HG02571 (cell line): ENCODE data around the gene BRSK2.
"Not testable (repeated sequence)": the region's sequence is repeated elsewhere in the genome, so short reads cannot be mapped to it uniquely, and the experiment has no call there.

Experiments
- ATAC-seq: cut with Tn5 transposase; IDR thresholded peaks from one replicate; pipeline ENCODE4 v1.9.1; 2021; ENCODE audit warnings: mild to moderate bottlenecking, moderate library complexity; ENCODE audit not compliant: unreplicated experiment

BRSK2 gene

GRCh38 chr11:1406571-1407485, 17.1 kb downstream of the BRSK2 start:
- ATAC-seq = no peak

DNA sequence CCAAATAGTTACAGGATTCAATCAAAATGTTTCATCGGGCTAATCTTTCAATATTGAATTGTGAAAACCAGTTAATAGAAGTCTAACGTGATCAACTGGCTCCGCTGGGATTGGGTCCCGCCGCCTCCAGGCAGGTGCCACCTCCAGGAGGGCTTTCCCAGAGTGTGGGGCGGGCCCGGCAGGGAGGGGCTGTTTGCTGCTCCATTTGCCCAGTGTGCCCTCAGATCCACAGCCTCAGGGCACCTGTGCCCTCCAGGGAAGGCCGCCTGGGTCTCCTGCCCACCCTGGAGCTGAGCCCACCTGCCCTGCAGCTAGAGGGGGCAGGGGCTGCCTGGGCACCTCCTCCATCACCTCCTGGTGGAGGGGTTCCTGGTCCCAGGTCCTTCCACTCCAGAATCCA, 17.9 kb downstream of the BRSK2 start:
- ATAC-seq = no peak

- ATAC-seq = no peak
Measured at GRCh38 chr11:1408346-1408745, 18.6 kb downstream of the BRSK2 start.

- no peak for ATAC-seq
Measured at GRCh38 chr11:1409108-1409851, 19.5 kb downstream of the BRSK2 start.

DNA sequence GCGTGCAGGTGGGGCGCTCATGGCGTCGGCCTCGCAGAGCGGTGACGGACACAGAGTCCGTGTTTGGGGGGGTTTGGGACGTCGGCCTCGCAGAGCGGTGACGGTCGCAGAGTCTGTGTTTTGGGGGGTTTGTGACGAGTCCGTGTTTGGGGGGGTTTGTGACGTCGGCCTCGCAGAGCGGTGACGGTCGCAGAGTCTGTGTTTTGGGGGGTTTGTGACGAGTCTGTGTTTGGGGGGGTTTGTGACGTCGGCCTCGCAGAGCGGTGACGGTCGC, 20.1 kb downstream of the BRSK2 start:
- not testable (repeated sequence) for ATAC-seq

DNA sequence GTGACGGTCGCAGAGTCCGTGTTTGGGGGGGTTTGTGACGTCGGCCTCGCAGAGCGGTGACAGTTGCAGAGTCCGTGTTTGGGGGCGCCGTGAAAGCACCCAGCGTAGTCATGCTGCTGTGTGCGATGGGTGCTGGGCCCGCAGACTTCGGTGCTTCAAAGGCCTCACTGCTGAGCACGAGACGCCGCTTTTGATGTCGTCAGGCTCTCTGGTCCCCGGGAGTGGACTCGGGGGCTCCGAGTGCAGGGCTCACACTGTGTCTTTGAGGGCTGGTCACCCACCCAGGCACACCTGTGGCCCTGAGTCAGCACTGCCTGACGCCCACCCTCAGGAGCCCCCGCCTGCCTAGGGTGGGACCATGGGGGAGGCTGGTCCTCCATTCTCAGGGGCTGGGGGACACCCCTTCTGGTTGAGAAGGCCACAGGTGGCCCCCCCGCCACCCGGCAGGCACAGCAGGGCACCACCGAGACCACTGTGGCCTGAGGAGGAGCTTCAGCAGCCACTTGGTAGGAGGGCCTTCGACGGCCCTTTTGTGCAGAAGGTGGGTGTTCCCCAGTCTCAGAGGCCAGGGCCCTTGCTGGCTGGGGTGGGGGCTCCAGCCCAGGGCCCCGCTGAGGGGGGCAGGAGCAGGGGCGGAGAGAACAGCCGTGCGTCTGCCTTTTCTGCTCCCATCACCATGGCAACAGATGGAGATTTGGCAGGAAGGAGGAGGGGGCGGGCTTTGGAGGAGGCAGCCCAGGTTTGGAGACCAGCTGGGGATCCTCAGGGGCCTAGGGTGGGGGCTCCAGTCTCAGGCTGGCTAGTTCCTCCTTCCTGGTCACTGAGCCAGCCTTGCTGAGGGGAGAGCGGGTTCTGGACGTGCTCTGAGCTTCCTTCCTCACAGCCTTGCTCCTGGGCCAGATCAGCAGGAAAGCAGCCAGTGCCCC, 20.9 kb downstream of the BRSK2 start:
- ATAC-seq = no peak

DNA sequence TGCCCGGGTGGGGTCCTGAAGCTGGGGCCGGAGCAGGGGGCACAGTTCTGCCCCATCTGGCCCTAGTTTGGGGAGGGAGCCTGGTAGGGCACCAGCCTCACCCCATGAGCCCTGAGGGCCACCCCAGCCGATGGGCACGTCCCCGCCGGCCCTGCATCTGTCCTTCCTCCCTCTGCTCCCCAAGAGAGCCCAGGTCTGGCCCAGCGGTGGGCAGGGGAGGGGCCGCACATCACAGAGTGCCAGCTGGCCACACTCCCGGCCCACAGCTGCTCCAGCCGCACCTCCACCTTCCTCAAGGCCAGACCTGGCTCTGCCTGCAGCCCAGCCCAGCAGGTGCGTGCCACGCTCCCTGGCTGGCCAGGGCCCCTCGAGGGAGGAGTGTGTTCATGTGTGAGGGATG, 21.6 kb downstream of the BRSK2 start:
- no peak for ATAC-seq

DNA sequence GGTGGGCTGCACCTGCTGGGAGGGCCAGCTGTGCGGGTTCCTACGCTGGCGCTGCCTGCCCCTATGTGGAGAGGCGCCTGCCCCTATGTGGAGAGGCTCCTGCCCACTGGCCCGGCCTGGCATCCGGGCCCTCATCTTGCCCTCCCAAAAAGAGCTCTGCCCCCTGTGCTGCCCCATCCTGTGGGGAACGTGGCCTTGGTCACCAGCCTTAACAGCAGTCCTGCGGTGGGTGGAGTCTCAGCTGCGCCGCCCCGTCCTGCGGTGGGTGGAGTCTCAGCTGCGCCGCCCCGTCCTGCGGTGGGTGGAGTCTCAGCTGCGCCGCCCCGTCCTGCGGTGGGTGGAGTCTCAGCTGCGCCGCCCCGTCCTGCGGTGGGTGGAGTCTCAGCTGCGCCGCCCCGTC, 22.0 kb downstream of the BRSK2 start:
- not testable (repeated sequence) for ATAC-seq

- no peak for ATAC-seq
Measured at GRCh38 chr11:1412377-1413095, 22.8 kb downstream of the BRSK2 start.

GRCh38 chr11:1414650-1415049, 24.9 kb downstream of the BRSK2 start:
- no peak for ATAC-seq

- ATAC-seq = no peak
Measured at GRCh38 chr11:1415631-1416030, 25.9 kb downstream of the BRSK2 start.

DNA sequence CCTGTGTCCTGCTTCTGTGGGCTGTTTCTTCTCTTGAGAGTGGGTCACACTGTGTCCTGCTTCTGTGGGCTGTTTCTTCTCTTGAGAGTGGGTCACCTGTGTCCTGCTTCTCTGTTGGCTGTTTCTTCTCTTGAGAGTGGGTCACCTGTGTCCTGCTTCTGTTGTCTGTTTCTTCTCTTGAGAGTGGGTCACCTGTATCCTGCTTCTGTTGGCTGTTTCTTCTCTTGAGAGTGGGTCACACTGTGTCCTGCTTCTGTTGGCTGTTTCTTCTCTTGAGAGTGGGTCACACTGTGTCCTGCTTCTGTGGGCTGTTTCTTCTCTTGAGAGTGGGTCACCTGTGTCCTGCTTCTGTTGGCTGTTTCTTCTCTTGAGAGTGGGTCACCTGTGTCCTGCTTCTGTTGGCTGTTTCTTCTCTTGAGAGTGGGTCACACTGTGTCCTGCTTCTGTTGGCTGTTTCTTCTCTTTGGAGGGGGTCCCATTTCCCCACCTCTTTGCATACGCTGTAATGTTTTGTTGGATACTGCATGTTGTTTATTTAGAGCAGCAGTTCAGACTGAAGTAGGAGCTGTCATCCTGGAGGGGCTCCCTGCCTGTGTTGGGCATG, 28.6 kb downstream of the BRSK2 start:
- ATAC-seq = not testable (repeated sequence)

DNA sequence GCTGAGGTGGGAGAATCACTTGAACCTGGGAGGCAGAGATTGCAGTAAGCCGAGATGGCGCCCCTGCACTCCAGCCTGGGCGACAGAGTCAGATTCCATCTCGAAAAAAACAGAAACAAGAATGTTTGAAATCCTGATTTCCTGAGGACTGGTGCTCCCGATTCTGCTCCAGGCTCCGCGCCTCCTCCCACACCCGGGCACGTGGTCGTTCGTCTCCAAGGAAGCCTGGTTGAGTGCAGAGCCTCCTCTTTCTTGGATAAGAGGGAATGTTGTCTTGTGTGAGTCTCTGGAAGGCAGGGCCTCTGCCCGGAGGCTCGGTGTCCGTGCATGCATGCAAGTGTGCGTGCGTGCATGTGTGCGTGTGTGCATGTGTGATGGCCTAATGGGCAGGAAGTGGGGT, 30.1 kb downstream of the BRSK2 start:
- ATAC-seq = no peak

DNA sequence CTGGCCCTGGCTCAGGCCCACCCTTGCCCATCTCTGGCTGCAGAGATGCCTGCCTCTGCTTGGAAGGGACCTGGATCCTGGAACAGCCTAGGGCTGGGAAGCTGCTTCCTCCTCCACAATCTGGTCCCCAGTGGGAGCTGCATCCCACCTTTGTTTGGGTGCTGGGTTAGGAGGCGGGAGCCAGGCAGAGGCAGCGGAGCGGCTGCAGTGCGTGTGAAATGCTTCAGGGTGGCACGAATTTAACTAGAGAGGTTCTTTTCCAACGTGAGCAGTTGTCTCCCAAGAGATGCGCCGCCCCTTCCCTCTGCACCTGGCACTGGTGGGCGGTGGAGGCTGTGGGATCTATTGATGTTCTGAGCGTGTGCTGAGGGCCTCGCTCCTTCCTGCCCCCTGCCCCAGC, 31.6 kb downstream of the BRSK2 start:
- no peak for ATAC-seq

DNA sequence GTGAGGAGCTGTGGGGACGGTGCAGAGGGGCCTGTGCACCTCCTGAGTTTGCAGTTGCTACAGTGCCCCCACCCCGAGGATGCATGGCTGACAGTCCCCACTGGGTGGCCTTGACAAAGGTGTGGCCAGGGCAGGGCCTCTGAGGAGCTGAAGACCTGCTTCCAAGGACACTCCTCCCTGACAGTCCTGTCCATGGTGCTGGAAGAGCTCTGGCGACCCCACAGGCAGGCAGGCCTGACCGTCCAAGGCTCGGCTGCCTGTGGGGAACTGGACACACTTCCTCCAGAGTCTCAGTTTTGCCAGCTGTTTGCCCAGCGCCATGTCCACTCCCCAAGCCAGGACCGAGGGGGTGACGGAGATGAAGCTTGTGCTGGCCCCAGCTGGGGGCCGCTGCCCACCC, 32.7 kb downstream of the BRSK2 start:
- ATAC-seq = no peak

- no peak for ATAC-seq
Measured at GRCh38 chr11:1422981-1423380, 33.2 kb downstream of the BRSK2 start.

- not testable (repeated sequence) for ATAC-seq
Measured at GRCh38 chr11:1423406-1423805, 33.7 kb downstream of the BRSK2 start.

DNA sequence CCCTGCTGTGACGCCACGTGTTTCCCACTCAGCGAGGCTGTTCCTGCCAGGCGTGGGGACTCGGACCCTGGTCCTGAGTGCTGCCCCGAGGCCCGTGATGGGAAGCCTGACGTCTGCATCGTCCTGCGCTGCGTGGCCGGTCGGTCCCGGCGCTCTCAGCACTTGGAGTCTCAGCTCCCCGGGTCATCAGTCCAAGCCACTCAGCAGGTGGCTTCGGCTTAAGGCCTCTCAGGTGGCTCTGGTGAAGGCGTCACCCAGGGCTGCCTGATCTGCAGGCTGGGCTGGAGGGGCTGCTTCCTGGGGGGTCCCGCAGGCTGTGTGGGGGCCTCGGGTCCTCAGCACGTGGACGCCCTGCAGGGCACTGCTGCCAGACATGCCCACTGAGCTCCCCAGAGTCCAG, 35.3 kb downstream of the BRSK2 start:
- no peak for ATAC-seq

DNA sequence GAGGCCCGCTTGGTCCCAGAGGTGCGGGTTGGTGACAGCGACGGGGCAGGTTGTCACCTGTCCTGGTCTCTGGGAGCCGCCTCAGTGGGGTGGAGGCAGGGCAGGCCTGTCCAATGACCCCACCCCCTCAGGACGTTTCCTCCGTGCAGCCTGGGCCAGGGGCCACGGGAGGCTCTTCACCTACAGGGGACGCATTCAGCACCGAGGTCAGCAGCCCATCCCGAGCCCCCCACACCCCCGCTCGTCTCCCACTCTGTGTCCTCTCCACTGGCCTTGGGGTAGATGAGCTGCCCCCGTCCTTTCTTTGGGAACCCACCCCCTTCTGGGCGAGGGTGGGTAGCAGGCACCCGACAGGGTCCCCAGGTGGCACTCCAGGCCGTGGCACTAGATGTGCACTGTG, 35.7 kb downstream of the BRSK2 start:
- no peak for ATAC-seq

- no peak for ATAC-seq
Measured at GRCh38 chr11:1428762-1429316, 39.1 kb downstream of the BRSK2 start.
